Transverse colon (tissue), 4 donors: ENCODE results near the gene MRPL37.

Experiments
- CTCF ChIP-seq, 5 experiments: fragments of 200-600 bp in 3 of 5; fragments of 450-650 bp in 2 of 5; sonication (generic) in 3 of 5; IDR thresholded peaks; 1 replicate in 2 of 5; 2 replicates in 3 of 5; pipeline ENCODE4 v1.5.1; 2016 to 2017; ENCODE audit warnings: antibody characterized with exemption in 5 of 5, inconsistent platforms in 3 of 5, mild to moderate bottlenecking in 2 of 5, moderate library complexity in 1 of 5
- EP300 ChIP-seq: sonication (generic); formaldehyde crosslinking; IDR thresholded peaks from one replicate; pipeline ENCODE4 v1.6.1; 2017; ENCODE audit warnings: antibody characterized with exemption, low read depth
- POLR2A ChIP-seq: fragments of 450-650 bp; IDR thresholded peaks from one replicate; pipeline ENCODE4 v1.6.1; 2016; ENCODE audit warnings: antibody characterized with exemption, mild to moderate bottlenecking, moderate library complexity
- POLR2AphosphoS5 ChIP-seq, 3 donors: sonication (generic); formaldehyde crosslinking; IDR thresholded peaks; one replicate each; pipeline ENCODE4 v1.6.1; 2016; ENCODE audit warnings: antibody characterized with exemption in 3 of 3

GRCh38 chr1:54266908-54267307 is 66.9 kb downstream of the MRPL37 start:
- TF ChIP-seq CTCF (IDR thresholded peaks at IDR 0.05) = no peak
- TF ChIP-seq EP300 = no peak
- no peak for TF ChIP-seq POLR2A
- no peak for TF ChIP-seq POLR2AphosphoS5 (IDR thresholded peaks at IDR 0.05)
